ENCODE measurements around the gene TRMT11. TPM values are rescaled to one million over a fixed set of nuclear protein-coding genes. Genes with fewer than 3 reads are reported as not detected.

TRMT11 gene
- polyA plus RNA-seq, 1 donor (not counting 4 experiments of a cell fraction or from before 2014, with no cell fraction given): 23.0 TPM

DNA sequence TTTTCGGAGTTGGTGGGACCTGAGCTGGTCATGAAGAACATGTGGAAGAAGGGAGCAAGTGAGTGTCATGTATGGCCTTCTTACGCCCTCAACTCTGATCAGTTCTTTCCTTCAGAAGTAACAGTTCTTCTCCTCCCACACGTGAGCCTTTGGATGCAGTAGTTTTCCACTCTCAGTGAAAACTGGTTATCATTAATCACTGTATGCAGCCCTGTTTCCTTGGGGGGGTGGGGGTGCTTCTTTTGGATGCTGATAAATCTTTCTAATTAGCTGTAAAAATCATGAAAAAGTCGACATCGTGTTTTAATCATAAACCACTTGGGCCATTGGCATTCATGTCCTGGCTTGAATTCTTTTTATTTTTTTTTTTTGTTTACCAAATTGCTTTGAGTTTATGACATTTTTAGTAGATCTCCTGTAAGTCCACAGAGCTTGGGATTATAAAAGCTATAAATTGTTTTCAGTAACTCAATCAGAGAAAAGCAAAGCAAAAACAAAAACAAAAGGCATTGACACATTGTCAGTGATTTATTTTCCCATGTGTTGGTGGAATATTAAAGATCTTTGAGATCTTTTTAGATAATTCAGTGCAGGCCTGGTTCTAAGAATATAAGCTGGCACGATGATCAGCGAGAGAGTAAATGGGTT is 84.8 kb downstream of the TRMT11 start:
- no peak overlapping the region for H3K4me2 ChIP-seq (ENCODE audit: control insufficient read depth, extremely low read depth, insufficient read depth, low read depth, low read length)
- H3K9me1 ChIP-seq (ENCODE audit: control insufficient read depth, extremely low read depth, insufficient read depth, low read length): no peaks in the 10 kb centered on the region
- no peak for FAIRE-seq
- H3K9ac ChIP-seq (ENCODE audit: control insufficient read depth, extremely low read depth, insufficient read depth, low read length): no peak overlapping the region
- no peaks in the 10 kb centered on the region for H3K9me3 ChIP-seq (ENCODE audit: control insufficient read depth, low read depth, low read length)
- no peaks in the 10 kb centered on the region for H3K36me3 ChIP-seq (ENCODE audit: control insufficient read depth in 2 of 2, extremely low read depth in 1 of 2, insufficient read depth in 2 of 2, low read length in 2 of 2)
- dilution Hi-C loops (cut with MboI; ENCODE audit: extremely low pct_ligation_motif_present, low sequenced_read_pairs): no loop called here
- H3K79me2 ChIP-seq (ENCODE audit: control insufficient read depth, insufficient read depth, low read length): no peaks in the 10 kb centered on the region
- TF ChIP-seq CTCF (optimal IDR thresholded peaks at IDR 0.05 in 1 of 3, IDR thresholded peaks at IDR 0.05 in 1 of 3, conservative IDR thresholded peaks at IDR 0.05 in 1 of 3; ENCODE audit: extremely low read depth in 1 of 3, insufficient read depth in 2 of 3, low read length in 3 of 3) (no peak), EZH2 (IDR thresholded peaks at IDR 0.05; ENCODE audit: low read length) (no peak)
- no peaks in the 10 kb centered on the region for H4K20me1 ChIP-seq (ENCODE audit: control insufficient read depth, extremely low read depth, insufficient read depth, low read length)
- no peak for DNase-seq (ENCODE audit: low read depth, low spot score)
- H3K4me1 ChIP-seq (ENCODE audit: control insufficient read depth, extremely low read depth, insufficient read depth, low read length): no peaks in the 10 kb centered on the region
- no peak overlapping the region for H3K4me3 ChIP-seq (ENCODE audit: control insufficient read depth in 2 of 3, extremely low read depth in 1 of 3, insufficient read depth in 2 of 3, low read depth in 1 of 3, low read length in 3 of 3)
- no peak overlapping the region for H2AFZ ChIP-seq (ENCODE audit: control insufficient read depth, low read length)
- no peaks in the 10 kb centered on the region for H3K27me3 ChIP-seq (ENCODE audit: control insufficient read depth, extremely low read depth, insufficient read depth, low read length)
- H3K27ac ChIP-seq (ENCODE audit: control insufficient read depth, insufficient read depth, low read length): no peak overlapping the region

DNA sequence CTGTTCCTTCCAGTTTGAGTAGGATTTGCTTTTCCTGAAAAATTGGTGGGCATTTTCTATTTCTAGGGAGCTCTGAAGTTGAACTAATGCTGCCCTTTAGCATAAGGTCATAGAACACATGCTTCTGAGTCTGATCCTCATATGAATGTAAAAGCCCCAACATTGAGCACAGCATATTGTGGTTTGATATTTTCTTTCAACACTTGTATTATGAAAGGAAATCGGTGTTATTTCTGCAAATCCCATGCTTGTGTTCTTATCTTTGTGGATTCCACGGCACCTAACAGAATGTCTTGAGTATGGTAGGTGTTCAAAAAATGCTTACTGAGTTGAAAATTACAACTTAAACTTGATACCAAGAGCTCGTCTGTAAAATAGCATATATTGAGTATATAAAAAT is 85.8 kb downstream of the TRMT11 start:
- H3K4me3 ChIP-seq (ENCODE audit: control insufficient read depth in 2 of 3, extremely low read depth in 1 of 3, insufficient read depth in 2 of 3, low read depth in 1 of 3, low read length in 3 of 3): no peak overlapping the region
- no peaks in the 10 kb centered on the region for H3K9me3 ChIP-seq (ENCODE audit: control insufficient read depth, low read depth, low read length)
- no peak overlapping the region for H2AFZ ChIP-seq (ENCODE audit: control insufficient read depth, low read length)
- TF ChIP-seq CTCF (optimal IDR thresholded peaks at IDR 0.05 in 1 of 3, IDR thresholded peaks at IDR 0.05 in 1 of 3, conservative IDR thresholded peaks at IDR 0.05 in 1 of 3; ENCODE audit: extremely low read depth in 1 of 3, insufficient read depth in 2 of 3, low read length in 3 of 3): no peak
- TF ChIP-seq EZH2 (IDR thresholded peaks at IDR 0.05; ENCODE audit: low read length): no peak
- H3K27ac ChIP-seq (ENCODE audit: control insufficient read depth, insufficient read depth, low read length): no peak overlapping the region
- H3K36me3 ChIP-seq (ENCODE audit: control insufficient read depth in 2 of 2, extremely low read depth in 1 of 2, insufficient read depth in 2 of 2, low read length in 2 of 2): no peaks in the 10 kb centered on the region
- no peak overlapping the region for H3K4me2 ChIP-seq (ENCODE audit: control insufficient read depth, extremely low read depth, insufficient read depth, low read depth, low read length)
- H3K79me2 ChIP-seq (ENCODE audit: control insufficient read depth, insufficient read depth, low read length): no peaks in the 10 kb centered on the region
- DNase-seq (ENCODE audit: low read depth, low spot score) (no peak), FAIRE-seq (no peak)
- no peaks in the 10 kb centered on the region for H3K27me3 ChIP-seq (ENCODE audit: control insufficient read depth, extremely low read depth, insufficient read depth, low read length)
- no peaks in the 10 kb centered on the region for H3K4me1 ChIP-seq (ENCODE audit: control insufficient read depth, extremely low read depth, insufficient read depth, low read length)
- H3K9me1 ChIP-seq (ENCODE audit: control insufficient read depth, extremely low read depth, insufficient read depth, low read length): no peaks in the 10 kb centered on the region
- H3K9ac ChIP-seq (ENCODE audit: control insufficient read depth, extremely low read depth, insufficient read depth, low read length): no peak overlapping the region
- dilution Hi-C loops (cut with MboI; ENCODE audit: extremely low pct_ligation_motif_present, low sequenced_read_pairs): no loop called here
- H4K20me1 ChIP-seq (ENCODE audit: control insufficient read depth, extremely low read depth, insufficient read depth, low read length): no peaks in the 10 kb centered on the region
